Measurements from ENCODE around the gene CCDC171.

DNA sequence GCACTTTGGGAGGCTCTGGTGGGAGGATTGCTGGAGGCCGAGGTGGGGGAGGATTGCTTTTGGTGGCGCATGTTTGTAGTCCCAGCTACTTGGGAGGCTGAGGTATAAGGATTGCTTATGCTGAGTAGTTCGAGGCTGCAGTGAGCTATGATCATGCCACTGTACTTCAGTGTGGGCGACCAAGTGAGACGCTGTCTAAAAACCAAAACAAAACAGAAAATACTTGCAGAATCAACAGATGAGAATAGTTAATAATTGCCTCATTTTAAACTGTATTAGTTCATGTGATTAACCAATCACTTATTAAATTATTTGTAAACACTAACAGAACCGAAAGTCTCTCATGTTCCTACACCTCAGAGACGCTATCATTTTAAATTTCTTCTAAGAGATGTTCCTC lies 118.1 kb downstream of the CCDC171 start:
- TF ChIP-seq EZH2 (IDR thresholded peaks at IDR 0.05; ENCODE audit: borderline replicate concordance) = no peak
- TF ChIP-seq, protein P1, sequence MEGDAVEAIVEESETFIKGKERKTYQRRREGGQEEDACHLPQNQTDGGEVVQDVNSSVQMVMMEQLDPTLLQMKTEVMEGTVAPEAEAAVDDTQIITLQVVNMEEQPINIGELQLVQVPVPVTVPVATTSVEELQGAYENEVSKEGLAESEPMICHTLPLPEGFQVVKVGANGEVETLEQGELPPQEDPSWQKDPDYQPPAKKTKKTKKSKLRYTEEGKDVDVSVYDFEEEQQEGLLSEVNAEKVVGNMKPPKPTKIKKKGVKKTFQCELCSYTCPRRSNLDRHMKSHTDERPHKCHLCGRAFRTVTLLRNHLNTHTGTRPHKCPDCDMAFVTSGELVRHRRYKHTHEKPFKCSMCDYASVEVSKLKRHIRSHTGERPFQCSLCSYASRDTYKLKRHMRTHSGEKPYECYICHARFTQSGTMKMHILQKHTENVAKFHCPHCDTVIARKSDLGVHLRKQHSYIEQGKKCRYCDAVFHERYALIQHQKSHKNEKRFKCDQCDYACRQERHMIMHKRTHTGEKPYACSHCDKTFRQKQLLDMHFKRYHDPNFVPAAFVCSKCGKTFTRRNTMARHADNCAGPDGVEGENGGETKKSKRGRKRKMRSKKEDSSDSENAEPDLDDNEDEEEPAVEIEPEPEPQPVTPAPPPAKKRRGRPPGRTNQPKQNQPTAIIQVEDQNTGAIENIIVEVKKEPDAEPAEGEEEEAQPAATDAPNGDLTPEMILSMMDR (IDR thresholded peaks at IDR 0.05; ENCODE audit: poor library complexity) = no peak
- TF ChIP-seq EZH2phosphoT487 (IDR thresholded peaks at IDR 0.05; ENCODE audit: low read depth, severe bottlenecking, unreplicated experiment) = no peak

Measured in hepatocyte (in vitro differentiated cells).